ENCODE measurements around the gene CARNS1.

The CARNS1 gene, protein sequence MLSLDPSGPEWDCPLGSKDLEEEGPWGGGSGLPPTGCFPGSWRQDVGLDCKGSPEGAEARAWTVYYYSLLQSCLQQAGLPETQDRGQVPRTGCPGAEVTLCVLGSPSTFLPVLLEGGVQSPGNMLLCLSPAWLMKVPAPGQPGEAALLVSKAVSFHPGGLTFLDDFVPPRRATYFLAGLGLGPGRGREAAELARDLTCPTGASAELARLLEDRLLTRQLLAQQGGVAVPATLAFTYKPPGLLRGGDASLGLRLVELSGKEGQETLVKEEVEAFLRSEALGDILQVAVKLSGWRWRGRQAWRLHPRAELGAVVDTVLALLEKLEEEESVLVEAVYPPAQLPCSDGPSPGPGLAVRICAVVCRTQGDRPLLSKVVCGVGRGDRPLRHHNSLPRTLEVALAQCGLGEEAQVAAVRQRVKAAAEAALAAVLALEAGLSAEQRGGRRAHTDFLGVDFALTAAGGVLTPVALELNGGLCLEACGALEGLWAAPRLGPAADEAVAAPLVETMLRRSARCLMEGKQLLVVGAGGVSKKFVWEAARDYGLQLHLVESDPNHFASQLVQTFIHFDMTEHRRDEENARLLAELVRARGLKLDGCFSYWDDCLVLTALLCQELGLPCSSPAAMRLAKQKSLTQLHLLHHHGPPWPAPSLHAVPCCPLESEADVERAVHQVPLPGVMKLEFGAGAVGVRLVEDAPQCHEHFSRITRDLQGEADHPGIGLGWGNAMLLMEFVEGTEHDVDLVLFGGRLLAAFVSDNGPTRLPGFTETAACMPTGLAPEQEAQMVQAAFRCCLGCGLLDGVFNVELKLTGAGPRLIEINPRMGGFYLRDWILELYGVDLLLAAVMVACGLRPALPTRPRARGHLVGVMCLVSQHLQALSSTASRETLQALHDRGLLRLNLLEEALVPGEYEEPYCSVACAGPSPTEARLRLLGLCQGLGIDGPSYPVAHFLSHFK

DNA sequence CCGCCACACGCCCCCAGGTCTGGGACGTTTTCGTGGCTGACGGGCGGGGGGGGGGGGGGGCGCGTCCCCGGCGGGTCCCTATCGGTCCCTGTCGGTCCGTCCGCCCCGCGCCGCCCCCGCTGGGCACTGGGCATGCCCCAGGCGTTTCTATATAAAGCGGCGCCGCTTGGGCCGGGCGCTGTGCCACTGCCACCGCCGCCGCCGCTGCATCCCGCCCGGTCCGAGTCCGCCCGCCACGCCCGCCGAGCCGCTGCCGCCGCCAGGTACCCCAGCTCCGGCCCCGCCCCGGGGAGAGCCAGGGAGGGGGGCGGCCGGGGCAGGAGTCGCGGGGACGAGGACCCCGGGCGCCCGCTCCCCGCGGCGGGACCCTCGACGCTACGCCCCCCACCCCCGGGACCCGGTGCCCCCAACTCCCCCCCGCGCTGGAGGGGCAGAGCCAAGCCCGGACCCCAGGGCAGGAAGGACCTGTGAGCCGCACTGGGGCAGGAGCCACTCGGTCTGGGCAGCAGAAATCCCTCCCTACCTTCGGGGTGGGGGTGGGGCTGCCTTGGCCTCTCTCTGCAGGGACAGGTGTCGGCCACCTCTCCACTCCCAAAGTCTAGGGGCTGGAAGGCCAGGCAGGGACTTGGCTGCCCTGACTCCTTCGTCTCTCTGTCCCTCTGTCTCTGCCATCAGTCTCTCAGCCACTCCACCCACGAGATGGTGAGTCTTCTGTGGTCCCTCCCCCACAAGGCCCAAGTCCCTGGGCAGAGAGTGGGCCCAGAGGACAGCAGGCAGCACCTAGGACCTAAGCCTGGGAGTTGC, at the start of gene CARNS1:
CARNS1 (plus strand) TSS at position 178 of the 804 bp plus-strand sequence; CDS start at position 700, 522 bp downstream.
- no peak within 1 kb of the TSS for H3K4me3 ChIP-seq (ENCODE audit: insufficient read depth, low read length, poor library complexity, severe bottlenecking)
- no peak within 1 kb of the TSS for H3K27ac ChIP-seq (ENCODE audit: low read depth, low read length)
- H3K36me3 ChIP-seq (ENCODE audit: low read length): no peaks in the 10 kb centered on the region
- no peaks in the 10 kb centered on the region for H4K20me1 ChIP-seq (ENCODE audit: low read depth, low read length)
- no peak within 1 kb of the TSS for H3K4me2 ChIP-seq (ENCODE audit: low read depth, low read length, poor library complexity, severe bottlenecking)
- no peak within 1 kb of the TSS for H3K9ac ChIP-seq (ENCODE audit: low read length)
- H3F3A ChIP-seq (ENCODE audit: insufficient read depth): no peaks in the 10 kb centered on the region
- no peaks in the 10 kb centered on the region for H3K27me3 ChIP-seq (ENCODE audit: low read length)
- TF ChIP-seq, protein P1, sequence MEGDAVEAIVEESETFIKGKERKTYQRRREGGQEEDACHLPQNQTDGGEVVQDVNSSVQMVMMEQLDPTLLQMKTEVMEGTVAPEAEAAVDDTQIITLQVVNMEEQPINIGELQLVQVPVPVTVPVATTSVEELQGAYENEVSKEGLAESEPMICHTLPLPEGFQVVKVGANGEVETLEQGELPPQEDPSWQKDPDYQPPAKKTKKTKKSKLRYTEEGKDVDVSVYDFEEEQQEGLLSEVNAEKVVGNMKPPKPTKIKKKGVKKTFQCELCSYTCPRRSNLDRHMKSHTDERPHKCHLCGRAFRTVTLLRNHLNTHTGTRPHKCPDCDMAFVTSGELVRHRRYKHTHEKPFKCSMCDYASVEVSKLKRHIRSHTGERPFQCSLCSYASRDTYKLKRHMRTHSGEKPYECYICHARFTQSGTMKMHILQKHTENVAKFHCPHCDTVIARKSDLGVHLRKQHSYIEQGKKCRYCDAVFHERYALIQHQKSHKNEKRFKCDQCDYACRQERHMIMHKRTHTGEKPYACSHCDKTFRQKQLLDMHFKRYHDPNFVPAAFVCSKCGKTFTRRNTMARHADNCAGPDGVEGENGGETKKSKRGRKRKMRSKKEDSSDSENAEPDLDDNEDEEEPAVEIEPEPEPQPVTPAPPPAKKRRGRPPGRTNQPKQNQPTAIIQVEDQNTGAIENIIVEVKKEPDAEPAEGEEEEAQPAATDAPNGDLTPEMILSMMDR (IDR thresholded peaks at IDR 0.05; ENCODE audit: insufficient read depth, low read length, poor library complexity, severe bottlenecking): no peak
- no peak for TF ChIP-seq EZH2phosphoT487 (conservative IDR thresholded peaks at IDR 0.05; ENCODE audit: low read length)
- H3K9me3 ChIP-seq (ENCODE audit: insufficient read depth, low read length): no peaks in the 10 kb centered on the region
- H3K9me2 ChIP-seq (replicated peaks; ENCODE audit: insufficient read depth, low read length): no peaks in the 10 kb centered on the region
- H2AFZ ChIP-seq (ENCODE audit: low read depth, low read length, severe bottlenecking): no peak within 1 kb of the TSS
- no peaks in the 10 kb centered on the region for H3K79me2 ChIP-seq (ENCODE audit: insufficient read depth, low read length)

DNA sequence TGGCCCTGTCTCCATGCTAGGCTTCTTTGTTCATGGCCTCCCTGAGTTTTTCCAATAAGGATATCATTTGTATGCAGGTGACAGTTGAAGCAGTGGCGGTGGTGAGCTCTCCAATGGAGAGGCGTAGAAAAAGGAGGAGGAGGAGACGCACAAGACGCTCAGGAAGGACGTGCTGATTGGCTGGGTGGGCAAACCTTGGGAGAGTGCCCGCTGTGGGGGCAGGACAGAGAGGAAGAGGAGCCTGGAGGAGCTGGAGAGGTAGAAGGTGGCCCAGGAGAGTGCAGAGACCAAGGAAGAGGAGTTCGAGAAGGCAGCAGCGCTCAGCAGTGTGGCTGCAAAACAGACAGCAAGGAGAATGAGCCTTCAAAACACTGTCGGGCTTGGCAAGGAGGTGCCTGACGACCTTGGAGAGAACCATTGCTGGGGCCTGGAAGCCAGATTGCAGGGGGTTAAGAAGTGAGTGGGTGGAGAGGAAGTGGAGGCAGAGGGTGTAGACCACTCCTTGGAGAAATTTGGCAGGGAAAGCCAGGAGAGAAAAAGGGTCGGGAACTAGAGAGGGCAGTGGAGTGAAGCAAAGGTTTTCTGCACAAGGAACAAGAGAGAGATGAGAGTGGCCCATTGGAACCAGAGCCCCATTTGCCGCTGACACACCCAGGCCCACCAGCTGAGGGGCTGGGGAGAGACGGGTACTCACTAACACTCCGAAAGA, 49.6 kb upstream of the CARNS1 start:
- H3K9ac ChIP-seq (ENCODE audit: low read length): no peak overlapping the region
- H3K27ac ChIP-seq (ENCODE audit: low read depth, low read length): no peak overlapping the region
- no peak overlapping the region for H2AFZ ChIP-seq (ENCODE audit: low read depth, low read length, severe bottlenecking)
- H4K20me1 ChIP-seq (ENCODE audit: low read depth, low read length): no peaks in the 10 kb centered on the region
- H3K79me2 ChIP-seq (ENCODE audit: insufficient read depth, low read length): no peaks in the 10 kb centered on the region
- H3K4me3 ChIP-seq (ENCODE audit: insufficient read depth, low read length, poor library complexity, severe bottlenecking): no peak overlapping the region
- no peak overlapping the region for H3K4me2 ChIP-seq (ENCODE audit: low read depth, low read length, poor library complexity, severe bottlenecking)
- no peaks in the 10 kb centered on the region for H3K9me3 ChIP-seq (ENCODE audit: insufficient read depth, low read length)
- H3F3A ChIP-seq (ENCODE audit: insufficient read depth): no peaks in the 10 kb centered on the region
- no peak for TF ChIP-seq EZH2phosphoT487 (conservative IDR thresholded peaks at IDR 0.05; ENCODE audit: low read length)
- TF ChIP-seq, protein P1 (IDR thresholded peaks at IDR 0.05; ENCODE audit: insufficient read depth, low read length, poor library complexity, severe bottlenecking): no peak
- H3K27me3 ChIP-seq (ENCODE audit: low read length): no peaks in the 10 kb centered on the region
- no peaks in the 10 kb centered on the region for H3K36me3 ChIP-seq (ENCODE audit: low read length)
- no peaks in the 10 kb centered on the region for H3K9me2 ChIP-seq (replicated peaks; ENCODE audit: insufficient read depth, low read length)

DNA sequence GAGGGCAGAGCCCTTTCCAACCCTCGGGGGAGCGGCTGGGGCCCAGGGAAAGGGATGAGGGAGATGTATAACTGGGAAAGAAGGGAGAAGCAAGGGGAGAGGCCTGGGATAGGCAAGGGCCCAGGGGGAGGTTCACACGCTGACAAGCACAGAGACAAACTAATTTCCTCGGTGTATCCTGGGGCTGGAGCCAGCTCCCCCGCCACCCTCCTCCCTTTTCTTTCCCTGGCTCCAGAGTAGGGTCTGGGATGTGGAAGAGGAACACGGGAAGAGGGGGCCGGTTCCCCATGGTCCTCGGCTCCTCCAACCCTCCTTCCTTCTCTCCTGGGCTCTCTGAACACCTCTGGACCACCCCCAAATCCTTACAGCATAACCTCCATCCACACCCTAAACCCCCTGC, 48.9 kb upstream of the CARNS1 start:
- TF ChIP-seq, protein P1 (IDR thresholded peaks at IDR 0.05; ENCODE audit: insufficient read depth, low read length, poor library complexity, severe bottlenecking): no peak
- no peak for TF ChIP-seq EZH2phosphoT487 (conservative IDR thresholded peaks at IDR 0.05; ENCODE audit: low read length)
- Histone ChIP-seq H3K27ac (ENCODE audit: low read depth, low read length) (no peak overlapping the region), H3K27me3 (ENCODE audit: low read length) (no peaks in the 10 kb centered on the region), H3K9me3 (ENCODE audit: insufficient read depth, low read length) (no peaks in the 10 kb centered on the region), H3K9me2 (replicated peaks; ENCODE audit: insufficient read depth, low read length) (no peaks in the 10 kb centered on the region), H3K36me3 (ENCODE audit: low read length) (no peaks in the 10 kb centered on the region), H3K9ac (ENCODE audit: low read length) (no peak overlapping the region), H3F3A (ENCODE audit: insufficient read depth) (no peaks in the 10 kb centered on the region), H3K4me3 (ENCODE audit: insufficient read depth, low read length, poor library complexity, severe bottlenecking) (no peak overlapping the region), H4K20me1 (ENCODE audit: low read depth, low read length) (no peaks in the 10 kb centered on the region), H3K4me2 (ENCODE audit: low read depth, low read length, poor library complexity, severe bottlenecking) (no peak overlapping the region), H2AFZ (ENCODE audit: low read depth, low read length, severe bottlenecking) (no peak overlapping the region), H3K79me2 (ENCODE audit: insufficient read depth, low read length) (no peaks in the 10 kb centered on the region)

All from SU-DHL-6 (cell line).